ENCODE data around the gene SIX4. TPM values are rescaled to one million over a fixed set of nuclear protein-coding genes. Genes with fewer than 3 reads are reported as not detected.
A peak's percentile ranks its signal among the peaks of the same experiment; 100 is the strongest.

Gene SIX4
- total RNA-seq, 1 experiment from 2014 or later = 4.1 TPM

DNA sequence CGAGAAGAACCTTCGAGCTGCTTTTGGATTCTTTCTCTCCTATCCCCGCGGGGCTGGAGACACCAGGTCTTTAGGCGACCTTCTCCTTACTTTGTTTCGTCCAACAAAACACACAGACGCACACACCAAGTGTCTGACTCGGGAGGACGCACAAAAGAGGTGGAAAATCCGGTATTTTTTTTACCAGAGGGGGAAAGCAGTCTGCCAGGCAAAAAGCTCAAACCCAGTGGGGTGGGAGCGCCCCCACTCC, 2.1 kb downstream of the SIX4 start:
- no peak for DNase-seq (ENCODE audit: low read depth)

GRCh38 chr14:60721326-60722106, 2.6 kb downstream of the SIX4 start:
- no peak for DNase-seq (ENCODE audit: low read depth)

- DNase-seq (ENCODE audit: low read depth) = no peak
Measured at GRCh38 chr14:60720962-60721325, 3.2 kb downstream of the SIX4 start.

- DNase-seq (ENCODE audit: low read depth) = no peak
Measured at GRCh38 chr14:60720391-60720790, 3.8 kb downstream of the SIX4 start.

DNA sequence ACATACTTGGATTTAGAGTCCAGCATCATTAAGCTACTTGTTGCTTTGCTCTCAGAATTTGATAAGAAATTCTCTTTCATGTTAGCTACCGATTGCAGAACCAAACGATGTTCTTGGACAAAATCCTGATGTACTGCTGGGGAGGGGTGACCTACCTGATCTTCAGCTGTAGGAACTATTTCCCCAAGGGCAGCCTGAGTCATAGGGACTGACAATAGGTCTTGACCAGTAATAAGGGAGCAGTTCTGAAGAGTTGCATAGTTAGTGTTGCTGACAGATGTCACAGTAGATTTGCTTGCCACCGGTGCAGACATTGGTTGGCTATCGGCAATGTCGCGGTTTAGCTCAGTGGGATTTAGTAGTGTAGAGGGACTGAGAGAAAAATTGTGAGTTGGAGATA, 10.6 kb downstream of the SIX4 start:
- DNase-seq (ENCODE audit: low read depth) = no peak

DNA sequence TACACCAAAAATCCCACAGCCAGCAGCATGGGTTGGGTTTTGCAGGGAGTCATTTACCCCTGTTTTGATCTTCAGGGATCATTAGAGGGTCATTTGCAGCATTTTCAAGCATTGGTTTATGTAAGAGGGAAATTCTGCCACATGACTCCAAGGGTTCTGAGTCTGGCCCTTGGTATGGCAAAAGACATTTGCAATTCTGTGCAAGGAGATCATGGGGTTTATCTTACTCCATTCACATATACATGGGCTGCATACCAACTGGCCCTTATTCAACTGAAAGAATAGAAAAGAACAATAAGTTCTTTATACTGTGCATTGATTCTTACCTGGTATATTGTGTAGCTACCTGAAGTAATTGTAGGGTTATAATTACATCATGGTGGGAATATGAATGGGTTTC, 13.7 kb downstream of the SIX4 start:
- no peak for DNase-seq (ENCODE audit: low read depth)

GRCh38 chr14:60707858-60708257, 16.3 kb downstream of the SIX4 start:
- no peak for DNase-seq (ENCODE audit: low read depth)

DNA sequence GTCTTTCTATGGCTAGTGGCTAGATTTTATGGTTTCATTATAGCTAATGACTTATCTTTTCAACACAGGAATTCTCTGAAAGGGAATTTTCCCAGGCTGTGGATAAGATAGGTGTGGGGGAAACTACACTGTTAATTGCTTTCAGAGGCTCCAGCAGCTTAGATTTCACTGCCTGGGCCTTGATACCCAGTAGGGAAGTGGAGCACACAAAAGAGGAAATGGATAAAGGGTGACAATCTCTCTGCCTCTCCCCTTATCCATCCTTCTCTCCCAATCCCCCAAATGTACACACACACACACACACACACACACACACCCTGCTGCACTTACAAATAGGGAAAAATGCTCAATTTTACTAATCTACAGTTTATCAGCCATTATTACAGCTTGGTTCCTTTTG, 19.1 kb downstream of the SIX4 start:
- DNase-seq (ENCODE audit: low read depth) = no peak

DNA sequence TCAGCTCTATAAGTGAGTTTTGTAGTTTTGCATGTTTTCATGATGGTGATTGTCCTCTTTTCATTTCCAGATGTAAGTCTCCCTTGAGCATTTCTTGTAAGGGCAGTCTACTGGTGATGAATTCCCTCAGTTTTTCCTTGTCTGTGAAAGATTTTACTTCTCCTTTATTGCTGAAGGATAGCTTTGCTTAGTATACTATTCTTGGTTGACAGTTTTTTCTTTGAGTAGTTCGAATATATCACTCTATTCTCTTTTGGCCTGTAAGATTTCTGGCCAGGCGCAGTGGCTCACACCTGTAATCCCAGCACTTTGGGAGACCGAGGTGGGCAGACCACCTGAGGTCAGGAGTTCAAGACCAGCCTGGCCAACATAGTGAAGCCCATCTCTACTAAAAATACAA, 23.6 kb downstream of the SIX4 start:
- DNase-seq (ENCODE audit: low read depth) = no peak

GRCh38 chr14:60695327-60695726, 28.8 kb downstream of the SIX4 start:
- DNase-seq (ENCODE audit: low read depth) = no peak

- DNase-seq (ENCODE audit: low read depth) = no peak
Measured at GRCh38 chr14:60691383-60692113, 32.6 kb downstream of the SIX4 start.

GRCh38 chr14:60686865-60687264, 37.3 kb downstream of the SIX4 start:
- DNase-seq (ENCODE audit: low read depth) = no peak

- peak; percentile 14 for DNase-seq (ENCODE audit: low read depth)
Measured at GRCh38 chr14:60684203-60684602, 39.9 kb downstream of the SIX4 start.

DNA sequence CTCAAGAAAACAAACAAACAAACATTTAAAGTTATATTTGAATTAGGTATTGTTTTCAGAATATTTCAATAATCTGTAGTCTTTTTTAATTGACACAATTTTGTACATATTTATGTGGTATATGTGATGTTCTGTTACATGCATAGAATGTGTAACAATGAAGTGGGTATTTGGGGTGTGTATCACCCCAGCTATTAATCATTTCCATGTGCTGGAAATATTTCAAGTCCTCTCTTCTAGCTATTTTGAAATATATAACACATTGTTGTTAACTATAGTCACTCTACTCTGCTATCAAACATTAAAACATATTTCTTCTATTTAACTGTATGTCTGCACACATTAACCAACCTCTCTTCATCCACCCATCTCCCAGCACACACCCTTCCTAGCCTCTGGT, 42.9 kb downstream of the SIX4 start:
- no peak for DNase-seq (ENCODE audit: low read depth)

- no peak for DNase-seq (ENCODE audit: low read depth)
Measured at GRCh38 chr14:60680511-60680910, 43.6 kb downstream of the SIX4 start.

- DNase-seq (ENCODE audit: low read depth) = no peak
Measured at GRCh38 chr14:60679566-60680258, 44.4 kb downstream of the SIX4 start.

DNA sequence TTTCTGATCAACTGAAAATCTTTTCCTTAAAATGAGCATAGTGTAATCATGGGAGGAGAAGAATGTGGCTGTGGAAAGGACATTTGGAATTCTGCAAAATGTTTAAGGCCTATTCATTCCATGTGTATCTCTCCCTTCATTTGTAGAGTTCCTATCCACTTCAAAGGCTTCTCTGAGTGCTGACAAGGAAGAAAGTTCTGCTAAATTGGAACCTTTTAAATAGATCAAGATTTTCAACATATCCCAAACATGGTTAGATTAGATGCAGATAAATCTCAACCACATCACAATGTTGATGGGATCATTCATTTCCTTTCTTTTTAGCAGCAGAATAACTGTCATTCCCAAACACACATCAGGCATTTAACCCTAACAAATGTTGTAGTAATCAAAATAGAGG, 46.5 kb downstream of the SIX4 start:
- no peak for DNase-seq (ENCODE audit: low read depth)

DNA sequence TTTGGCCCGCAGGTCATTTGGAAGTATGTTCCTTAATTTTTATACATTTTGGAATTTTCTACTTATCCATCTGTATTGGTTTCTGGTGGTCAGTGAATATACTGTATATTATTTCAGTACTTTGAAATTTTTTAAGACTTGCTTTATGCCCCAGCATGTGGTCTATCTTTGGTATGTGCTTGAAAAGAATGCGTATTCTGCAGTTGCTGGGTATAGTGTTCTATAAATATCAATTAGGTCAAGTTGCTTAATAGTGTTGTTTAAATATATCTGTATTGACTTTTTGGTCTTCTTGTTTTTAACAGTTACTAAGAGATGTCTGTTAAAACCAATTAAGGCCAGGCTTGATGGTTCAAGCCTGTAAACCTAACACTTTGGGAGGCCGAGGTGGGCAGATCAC, 53.2 kb downstream of the SIX4 start:
- DNase-seq (ENCODE audit: low read depth) = no peak

- no peak for DNase-seq (ENCODE audit: low read depth)
Measured at GRCh38 chr14:60668431-60669112, 55.6 kb downstream of the SIX4 start.

GRCh38 chr14:60665177-60665550, 59.0 kb downstream of the SIX4 start:
- no peak for DNase-seq (ENCODE audit: low read depth)

DNA sequence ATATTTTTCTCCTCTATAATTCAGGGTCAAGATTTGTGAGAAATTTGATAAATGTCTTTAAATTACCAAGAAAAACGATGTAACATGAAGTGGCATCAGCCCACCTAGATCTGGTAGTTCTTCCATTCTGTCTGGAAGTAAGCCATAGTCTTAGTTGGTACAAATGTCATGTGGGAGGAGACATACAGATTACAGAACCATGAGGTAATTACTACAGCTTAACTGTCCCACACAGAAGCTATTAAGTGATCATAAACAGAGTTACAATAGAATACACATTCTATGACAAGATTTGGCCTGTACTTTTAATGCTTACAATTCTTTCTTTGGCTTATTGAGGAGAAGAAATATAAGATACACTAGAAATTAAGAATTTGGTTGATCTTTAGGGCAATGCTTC, 61.2 kb downstream of the SIX4 start:
- no peak for DNase-seq (ENCODE audit: low read depth)

DNA sequence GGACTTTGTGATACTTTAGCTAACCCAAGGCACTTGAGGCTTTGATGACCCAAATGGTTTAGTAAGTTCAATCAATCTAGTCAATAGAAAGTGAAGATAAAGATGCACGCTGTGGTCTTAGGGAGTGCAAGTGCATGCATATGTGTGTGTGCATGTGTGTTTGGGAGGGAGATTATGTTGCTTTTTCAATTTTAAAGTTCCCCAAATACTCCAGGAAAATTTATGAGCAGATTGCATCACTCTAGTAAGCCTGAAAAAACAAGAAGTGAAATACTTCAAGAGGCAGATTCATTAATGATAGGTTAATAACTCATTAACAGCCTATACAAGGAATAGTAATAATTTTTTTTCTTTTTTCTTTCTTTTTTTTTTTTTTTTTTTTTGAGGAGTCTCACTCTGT, 62.4 kb downstream of the SIX4 start:
- no peak for DNase-seq (ENCODE audit: low read depth)
